ENCODE data around the gene PXDN.

- TF ChIP-seq, protein P1, sequence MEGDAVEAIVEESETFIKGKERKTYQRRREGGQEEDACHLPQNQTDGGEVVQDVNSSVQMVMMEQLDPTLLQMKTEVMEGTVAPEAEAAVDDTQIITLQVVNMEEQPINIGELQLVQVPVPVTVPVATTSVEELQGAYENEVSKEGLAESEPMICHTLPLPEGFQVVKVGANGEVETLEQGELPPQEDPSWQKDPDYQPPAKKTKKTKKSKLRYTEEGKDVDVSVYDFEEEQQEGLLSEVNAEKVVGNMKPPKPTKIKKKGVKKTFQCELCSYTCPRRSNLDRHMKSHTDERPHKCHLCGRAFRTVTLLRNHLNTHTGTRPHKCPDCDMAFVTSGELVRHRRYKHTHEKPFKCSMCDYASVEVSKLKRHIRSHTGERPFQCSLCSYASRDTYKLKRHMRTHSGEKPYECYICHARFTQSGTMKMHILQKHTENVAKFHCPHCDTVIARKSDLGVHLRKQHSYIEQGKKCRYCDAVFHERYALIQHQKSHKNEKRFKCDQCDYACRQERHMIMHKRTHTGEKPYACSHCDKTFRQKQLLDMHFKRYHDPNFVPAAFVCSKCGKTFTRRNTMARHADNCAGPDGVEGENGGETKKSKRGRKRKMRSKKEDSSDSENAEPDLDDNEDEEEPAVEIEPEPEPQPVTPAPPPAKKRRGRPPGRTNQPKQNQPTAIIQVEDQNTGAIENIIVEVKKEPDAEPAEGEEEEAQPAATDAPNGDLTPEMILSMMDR (IDR thresholded peaks at IDR 0.05), result no peak
- TF ChIP-seq, protein P2, sequence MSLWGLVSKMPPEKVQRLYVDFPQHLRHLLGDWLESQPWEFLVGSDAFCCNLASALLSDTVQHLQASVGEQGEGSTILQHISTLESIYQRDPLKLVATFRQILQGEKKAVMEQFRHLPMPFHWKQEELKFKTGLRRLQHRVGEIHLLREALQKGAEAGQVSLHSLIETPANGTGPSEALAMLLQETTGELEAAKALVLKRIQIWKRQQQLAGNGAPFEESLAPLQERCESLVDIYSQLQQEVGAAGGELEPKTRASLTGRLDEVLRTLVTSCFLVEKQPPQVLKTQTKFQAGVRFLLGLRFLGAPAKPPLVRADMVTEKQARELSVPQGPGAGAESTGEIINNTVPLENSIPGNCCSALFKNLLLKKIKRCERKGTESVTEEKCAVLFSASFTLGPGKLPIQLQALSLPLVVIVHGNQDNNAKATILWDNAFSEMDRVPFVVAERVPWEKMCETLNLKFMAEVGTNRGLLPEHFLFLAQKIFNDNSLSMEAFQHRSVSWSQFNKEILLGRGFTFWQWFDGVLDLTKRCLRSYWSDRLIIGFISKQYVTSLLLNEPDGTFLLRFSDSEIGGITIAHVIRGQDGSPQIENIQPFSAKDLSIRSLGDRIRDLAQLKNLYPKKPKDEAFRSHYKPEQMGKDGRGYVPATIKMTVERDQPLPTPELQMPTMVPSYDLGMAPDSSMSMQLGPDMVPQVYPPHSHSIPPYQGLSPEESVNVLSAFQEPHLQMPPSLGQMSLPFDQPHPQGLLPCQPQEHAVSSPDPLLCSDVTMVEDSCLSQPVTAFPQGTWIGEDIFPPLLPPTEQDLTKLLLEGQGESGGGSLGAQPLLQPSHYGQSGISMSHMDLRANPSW (CRISPR knock-in tag; conservative IDR thresholded peaks at IDR 0.05; ENCODE audit: low read depth), result no peak
- TF ChIP-seq, protein P3, sequence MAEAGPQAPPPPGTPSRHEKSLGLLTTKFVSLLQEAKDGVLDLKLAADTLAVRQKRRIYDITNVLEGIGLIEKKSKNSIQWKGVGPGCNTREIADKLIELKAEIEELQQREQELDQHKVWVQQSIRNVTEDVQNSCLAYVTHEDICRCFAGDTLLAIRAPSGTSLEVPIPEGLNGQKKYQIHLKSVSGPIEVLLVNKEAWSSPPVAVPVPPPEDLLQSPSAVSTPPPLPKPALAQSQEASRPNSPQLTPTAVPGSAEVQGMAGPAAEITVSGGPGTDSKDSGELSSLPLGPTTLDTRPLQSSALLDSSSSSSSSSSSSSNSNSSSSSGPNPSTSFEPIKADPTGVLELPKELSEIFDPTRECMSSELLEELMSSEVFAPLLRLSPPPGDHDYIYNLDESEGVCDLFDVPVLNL (CRISPR knock-in tag; IDR thresholded peaks at IDR 0.05; ENCODE audit: borderline replicate concordance, low read depth), result no peak
- TF ChIP-seq, protein P4, sequence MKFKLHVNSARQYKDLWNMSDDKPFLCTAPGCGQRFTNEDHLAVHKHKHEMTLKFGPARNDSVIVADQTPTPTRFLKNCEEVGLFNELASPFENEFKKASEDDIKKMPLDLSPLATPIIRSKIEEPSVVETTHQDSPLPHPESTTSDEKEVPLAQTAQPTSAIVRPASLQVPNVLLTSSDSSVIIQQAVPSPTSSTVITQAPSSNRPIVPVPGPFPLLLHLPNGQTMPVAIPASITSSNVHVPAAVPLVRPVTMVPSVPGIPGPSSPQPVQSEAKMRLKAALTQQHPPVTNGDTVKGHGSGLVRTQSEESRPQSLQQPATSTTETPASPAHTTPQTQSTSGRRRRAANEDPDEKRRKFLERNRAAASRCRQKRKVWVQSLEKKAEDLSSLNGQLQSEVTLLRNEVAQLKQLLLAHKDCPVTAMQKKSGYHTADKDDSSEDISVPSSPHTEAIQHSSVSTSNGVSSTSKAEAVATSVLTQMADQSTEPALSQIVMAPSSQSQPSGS (CRISPR knock-in tag; IDR thresholded peaks at IDR 0.05; ENCODE audit: borderline replicate concordance, low read depth), result no peak
- TF ChIP-seq NFYB (CRISPR knock-in tag; conservative IDR thresholded peaks at IDR 0.05; ENCODE audit: low read depth), result no peak
- no peak for TF ChIP-seq MAX (CRISPR knock-in tag; IDR thresholded peaks at IDR 0.05)
- no peak for TF ChIP-seq NFE2L1 (CRISPR knock-in tag; IDR thresholded peaks at IDR 0.05)
- no peak for TF ChIP-seq AR (CRISPR knock-in tag; IDR thresholded peaks at IDR 0.05)
- no peak for TF ChIP-seq NFATC4 (CRISPR knock-in tag; IDR thresholded peaks at IDR 0.05)
- no peak for TF ChIP-seq TEAD4 (CRISPR knock-in tag; IDR thresholded peaks at IDR 0.05)
These were observed 35.6 kb downstream of the PXDN start for GRCh38 chr2:1708476-1709334.
